MCF 10A (cell line): ENCODE measurements around the gene DHX34. TPM values are rescaled to one million over a fixed set of nuclear protein-coding genes. Genes with fewer than 3 reads are reported as not detected.

Experiments used
- BruUV-seq: library from RNA; stranded (reverse); fragments of 400-500 nt; replicated peaks from 2 replicates; lab custom pipeline; 2021; lab: Mats Ljungman, UMichigan
- CTCF ChIA-PET: fragments of 300-600 bp; sonication (Branson Sonifier 250); formaldehyde crosslinking; extraction: SDS; loops from one replicate; lab custom pipeline; 2021; ENCODE audit warnings: antibody characterized with exemption, inconsistent platforms; lab: Yijun Ruan, JAX
- POLR2A ChIA-PET: fragments of 300-600, 350-650 bp; sonication (Branson Sonifier 250); formaldehyde crosslinking; extraction: SDS; loops from one replicate; lab custom pipeline; 2020; ENCODE audit warnings: antibody characterized with exemption, inconsistent platforms; lab: Yijun Ruan, JAX
- DNase-seq: peaks from one replicate; pipeline ENCODE4 v3.0.0-alpha.2; 2018; ENCODE audit not compliant: unreplicated experiment
- H3K27ac Mint-ChIP-seq: one replicate; pipeline ENCODE4 v1.8.0; 2022; ENCODE audit warnings: mild to moderate bottlenecking, low read depth, mixed read lengths; ENCODE audit not compliant: unreplicated experiment
- H3K27me3 Mint-ChIP-seq: one replicate; pipeline ENCODE4 v1.8.0; 2022; ENCODE audit warnings: mixed read lengths; ENCODE audit not compliant: insufficient read depth, unreplicated experiment
- H3K36me3 Mint-ChIP-seq: one replicate; pipeline ENCODE4 v1.8.0; 2022; ENCODE audit warnings: mild to moderate bottlenecking, moderate library complexity, mixed read lengths; ENCODE audit not compliant: insufficient read depth, unreplicated experiment
- H3K4me1 Mint-ChIP-seq: one replicate; pipeline ENCODE4 v1.8.0; 2022; ENCODE audit warnings: mixed read lengths; ENCODE audit not compliant: insufficient read depth, unreplicated experiment
- H3K4me3 Mint-ChIP-seq: one replicate; pipeline ENCODE4 v1.8.0; 2022; ENCODE audit warnings: mild to moderate bottlenecking, moderate library complexity, mixed read lengths; ENCODE audit not compliant: unreplicated experiment
- H3K9me3 Mint-ChIP-seq: one replicate; pipeline ENCODE4 v1.8.0; 2022; ENCODE audit warnings: mixed read lengths; ENCODE audit not compliant: unreplicated experiment
- CTCF ChIP-seq: fragments of 200-600 bp; IDR thresholded peaks from one replicate; pipeline ENCODE4 v1.8.0; 2022; ENCODE audit warnings: antibody characterized with exemption, mild to moderate bottlenecking; ENCODE audit not compliant: unreplicated experiment
- intact Hi-C: fragments of 100-400 bp; cut with micrococcal nuclease; formaldehyde crosslinking; loops from 2 replicates; pipeline ENCODE4 v1.14.1; 2022
- total RNA-seq: library from RNA; stranded (reverse); gene quantifications from 2 replicates; pipeline ENCODE4 v1.2.3, GENCODE V29; 2022

DHX34 gene
- total RNA-seq, 1 experiment from 2014 or later: 34.7 TPM

GRCh38 chr19:47415953-47416642, 67.0 kb downstream of the DHX34 start:
- ChIA-PET CTCF (interaction anchor here (0.6 to 3.2 kb wide), 10 partner anchors 12 to 1163 kb away, joined by 3 to 18 read pairs (median 3); no protein-coding TSS in a partner anchor), POLR2A (no interaction called here)
- no peak for DNase-seq
- Mint-ChIP-seq H3K4me3 (no peak overlapping the region), H3K27me3 (peaks cover 52% of the 10 kb centered on the region), H3K27ac (no peak overlapping the region), H3K36me3 (no peaks in the 10 kb centered on the region), H3K4me1 (peaks cover 25% of the 10 kb centered on the region), H3K9me3 (no peaks in the 10 kb centered on the region)
- intact Hi-C loops: no loop called here
- BruUV-seq: no TSS peak
- TF ChIP-seq CTCF: no peak

- Mint-ChIP-seq H3K4me3 (no peak overlapping the region), H3K9me3 (no peaks in the 10 kb centered on the region), H3K27ac (no peak overlapping the region), H3K36me3 (no peaks in the 10 kb centered on the region), H3K27me3 (peaks cover 57% of the 10 kb centered on the region), H3K4me1 (peaks cover 25% of the 10 kb centered on the region)
- no peak for TF ChIP-seq CTCF
- DNase-seq: no peak
- intact Hi-C loops: no loop called here
- ChIA-PET POLR2A (interaction anchor here (0.7 kb wide), 1 partner anchor 14 kb away, joined by 3 read pairs; no protein-coding TSS in a partner anchor), CTCF (interaction anchor here (0.7 to 3.2 kb wide), 2 partner anchors 25 to 117 kb away, joined by 4 to 18 read pairs; no protein-coding TSS in a partner anchor)
- no TSS peak for BruUV-seq
Measured at GRCh38 chr19:47416643-47416985, 67.5 kb downstream of the DHX34 start.

GRCh38 chr19:47417107-47417745, 68.1 kb downstream of the DHX34 start:
- Mint-ChIP-seq H3K27ac (no peak overlapping the region), H3K36me3 (no peaks in the 10 kb centered on the region), H3K4me1 (peaks cover 29% of the 10 kb centered on the region), H3K27me3 (peaks cover 63% of the 10 kb centered on the region), H3K4me3 (peak overlapping the region; percentile 63), H3K9me3 (no peaks in the 10 kb centered on the region)
- TSS peak; percentile 26 for BruUV-seq
- ChIA-PET CTCF (interaction anchor here (0.6 to 3.2 kb wide), 2 partner anchors 11 to 26 kb away, joined by 3 to 18 read pairs; no protein-coding TSS in a partner anchor), POLR2A (interaction anchor here (0.5 to 0.7 kb wide), 4 partner anchors 15 to 178 kb away, joined by 3 read pairs; no protein-coding TSS in a partner anchor)
- intact Hi-C loops: no loop called here
- no peak for DNase-seq
- TF ChIP-seq CTCF: no peak
